NCI-H2227 (cell line): ENCODE data around the gene MACROD2.

ENCODE experiments used
- DNase-seq: peaks from one replicate; lab custom pipeline; 2025; ENCODE audit not compliant: unreplicated experiment; lab: John Stamatoyannopoulos, UW

The MACROD2 gene

GRCh38 chr20:14386726-14387125, 391.4 kb downstream of the MACROD2 start:
- DNase-seq: no peak

GRCh38 chr20:14401479-14402138, 406.3 kb downstream of the MACROD2 start:
- DNase-seq: peak; percentile 15

- no peak for DNase-seq
Observed at GRCh38 chr20:14404515-14404914, 409.2 kb downstream of the MACROD2 start.

GRCh38 chr20:14406495-14406894, 411.2 kb downstream of the MACROD2 start:
- DNase-seq: no peak

- DNase-seq: no peak
Observed at GRCh38 chr20:14407336-14407735, 412.0 kb downstream of the MACROD2 start.

- no peak for DNase-seq
Observed at GRCh38 chr20:14410869-14411555, 415.7 kb downstream of the MACROD2 start.

GRCh38 chr20:14412065-14412681, 416.9 kb downstream of the MACROD2 start:
- DNase-seq: no peak

GRCh38 chr20:14413835-14414234, 418.5 kb downstream of the MACROD2 start:
- no peak for DNase-seq

- no peak for DNase-seq
Observed at GRCh38 chr20:14414560-14414959, 419.2 kb downstream of the MACROD2 start.

- no peak for DNase-seq
Observed at GRCh38 chr20:14415467-14415866, 420.2 kb downstream of the MACROD2 start.

- no peak for DNase-seq
Observed at GRCh38 chr20:14418376-14418775, 423.1 kb downstream of the MACROD2 start.

- no peak for DNase-seq
Observed at GRCh38 chr20:14422892-14423291, 427.6 kb downstream of the MACROD2 start.

GRCh38 chr20:14431568-14431967, 436.3 kb downstream of the MACROD2 start:
- no peak for DNase-seq

GRCh38 chr20:14432085-14432484, 436.8 kb downstream of the MACROD2 start:
- no peak for DNase-seq

- no peak for DNase-seq
Observed at GRCh38 chr20:14432597-14432996, 437.3 kb downstream of the MACROD2 start.

GRCh38 chr20:14434384-14435136, 439.2 kb downstream of the MACROD2 start:
- no peak for DNase-seq

GRCh38 chr20:14441201-14441600, 445.9 kb downstream of the MACROD2 start:
- DNase-seq: no peak

- no peak for DNase-seq
Observed at GRCh38 chr20:14444106-14444505, 448.8 kb downstream of the MACROD2 start.

- DNase-seq: no peak
Observed at GRCh38 chr20:14445310-14445709, 450.0 kb downstream of the MACROD2 start.

- no peak for DNase-seq
Observed at GRCh38 chr20:14445902-14446301, 450.6 kb downstream of the MACROD2 start.

- no peak for DNase-seq
Observed at GRCh38 chr20:14446446-14446845, 451.1 kb downstream of the MACROD2 start.

GRCh38 chr20:14449323-14449722, 454.0 kb downstream of the MACROD2 start:
- no peak for DNase-seq
